ENCODE results near the gene RAD54L.
"Not testable (repeated sequence)": the region's sequence is repeated elsewhere in the genome, so short reads cannot be mapped to it uniquely, and the experiment has no call there.

RAD54L gene

DNA sequence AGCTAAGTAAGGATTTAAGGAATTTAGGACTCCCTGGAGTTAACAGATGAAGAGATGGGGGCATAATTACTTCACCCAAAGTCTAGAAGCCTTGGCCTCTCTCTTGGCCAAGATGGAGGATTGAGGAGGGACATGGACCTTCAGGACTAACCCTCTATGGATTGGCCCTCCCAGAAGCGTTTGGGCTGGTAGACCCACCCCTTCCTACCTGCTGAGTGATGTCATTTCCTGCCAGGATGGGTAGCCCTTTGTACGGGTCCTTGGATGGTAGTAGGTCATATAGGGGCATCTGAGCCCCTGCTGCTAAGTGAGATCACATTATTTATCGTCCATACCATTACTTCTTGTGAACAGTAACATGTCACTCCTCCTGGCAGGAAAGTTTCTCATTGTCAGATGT lies 26.8 kb upstream of the RAD54L start:
- H3K9ac ChIP-seq (ENCODE audit: low read depth, low read length), result no peak overlapping the region
- no peaks in the 10 kb centered on the region for H3K9me3 ChIP-seq (ENCODE audit: control insufficient read depth, insufficient read depth, low read length)
- no peaks in the 10 kb centered on the region for H3K36me3 ChIP-seq (ENCODE audit: insufficient read depth, low read length)
- peaks cover 26% of the 10 kb centered on the region for H3K4me1 ChIP-seq (ENCODE audit: insufficient read depth, low read length)

- Histone ChIP-seq H3K4me1 (ENCODE audit: insufficient read depth, low read length) (peaks cover 26% of the 10 kb centered on the region), H3K36me3 (ENCODE audit: insufficient read depth, low read length) (no peaks in the 10 kb centered on the region), H3K9me3 (ENCODE audit: control insufficient read depth, insufficient read depth, low read length) (no peaks in the 10 kb centered on the region), H3K9ac (ENCODE audit: low read depth, low read length) (no peak overlapping the region)
Measured at GRCh38 chr1:46221749-46222148, 25.8 kb upstream of the RAD54L start.

DNA sequence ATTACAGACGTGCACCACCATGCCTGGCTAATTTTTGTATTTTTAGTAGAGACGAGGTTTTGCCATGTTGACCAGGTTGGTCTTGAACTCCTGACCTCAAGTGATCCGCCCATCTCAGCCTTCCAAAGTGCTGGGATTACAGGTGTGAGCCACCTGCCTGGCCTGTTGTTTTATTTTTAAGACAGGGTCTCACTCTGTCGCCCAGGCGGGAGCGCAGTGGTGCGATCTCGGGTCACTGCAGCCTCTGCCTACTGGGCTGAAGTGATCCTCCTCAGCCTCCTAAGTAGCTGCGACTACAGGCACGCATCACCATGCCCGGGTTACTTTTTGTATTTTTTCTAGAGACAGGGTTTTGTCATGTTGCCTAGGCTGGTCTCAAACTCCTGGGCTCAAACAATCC lies 24.5 kb upstream of the RAD54L start:
- not testable (repeated sequence) for H3K36me3 ChIP-seq (ENCODE audit: insufficient read depth, low read length); H3K9ac ChIP-seq (ENCODE audit: low read depth, low read length); H3K9me3 ChIP-seq (ENCODE audit: control insufficient read depth, insufficient read depth, low read length)
- H3K4me1 ChIP-seq (ENCODE audit: insufficient read depth, low read length), result peaks cover 26% of the 10 kb centered on the region

- Histone ChIP-seq H3K4me1 (ENCODE audit: insufficient read depth, low read length) (peaks cover 26% of the 10 kb centered on the region), H3K9ac (ENCODE audit: low read depth, low read length) (no peak overlapping the region), H3K36me3 (ENCODE audit: insufficient read depth, low read length) (no peaks in the 10 kb centered on the region), H3K9me3 (ENCODE audit: control insufficient read depth, insufficient read depth, low read length) (no peaks in the 10 kb centered on the region)
Measured at GRCh38 chr1:46223472-46223943, 24.1 kb upstream of the RAD54L start.

DNA sequence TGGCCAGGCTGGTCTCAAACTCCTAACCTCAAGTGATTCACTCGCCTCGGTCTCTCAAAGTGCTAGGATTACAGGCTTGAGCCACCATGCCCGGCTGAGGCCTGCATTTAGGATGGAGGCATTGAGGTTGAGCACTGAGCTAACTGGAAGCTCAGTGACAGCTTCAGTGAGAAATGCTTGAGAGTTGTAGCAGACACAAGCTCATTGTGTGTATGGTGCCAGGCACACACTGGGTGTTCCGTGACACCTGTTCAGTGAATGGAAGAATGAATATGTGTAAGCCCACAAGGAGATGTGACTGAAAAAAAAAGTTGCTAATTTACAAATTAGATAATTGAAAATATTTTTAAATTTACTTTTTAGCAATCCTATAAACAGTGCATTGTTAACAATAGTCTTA lies 22.6 kb upstream of the RAD54L start:
- H3K9me3 ChIP-seq (ENCODE audit: control insufficient read depth, insufficient read depth, low read length), result no peaks in the 10 kb centered on the region
- no peak overlapping the region for H3K9ac ChIP-seq (ENCODE audit: low read depth, low read length)
- peaks cover 26% of the 10 kb centered on the region for H3K4me1 ChIP-seq (ENCODE audit: insufficient read depth, low read length)
- H3K36me3 ChIP-seq (ENCODE audit: insufficient read depth, low read length), result no peaks in the 10 kb centered on the region

GRCh38 chr1:46231231-46231630 lies 16.3 kb upstream of the RAD54L start:
- not testable (repeated sequence) for H3K4me1 ChIP-seq (ENCODE audit: insufficient read depth, low read length); H3K36me3 ChIP-seq (ENCODE audit: insufficient read depth, low read length); H3K9me3 ChIP-seq (ENCODE audit: control insufficient read depth, insufficient read depth, low read length); H3K9ac ChIP-seq (ENCODE audit: low read depth, low read length)

DNA sequence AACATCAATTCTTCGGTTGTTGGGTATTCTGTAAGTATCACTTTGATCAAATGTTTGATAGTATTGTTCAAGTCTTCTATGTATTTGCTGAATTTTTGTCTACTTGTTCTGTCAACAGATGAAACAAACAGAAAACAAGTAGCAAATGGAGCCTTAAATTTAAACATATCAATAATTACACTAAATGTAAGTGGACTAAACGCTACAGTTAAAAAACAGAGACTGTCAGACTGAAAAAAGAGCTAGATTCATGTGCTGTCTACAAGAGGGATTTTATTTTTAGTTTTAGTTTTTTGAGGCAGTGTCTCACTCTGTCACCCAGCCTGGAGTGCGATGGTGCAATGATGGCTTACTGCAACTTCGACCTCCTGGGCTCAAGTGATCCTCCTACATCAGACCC lies 10.7 kb upstream of the RAD54L start:
- no peaks in the 10 kb centered on the region for H3K4me1 ChIP-seq (ENCODE audit: insufficient read depth, low read length)
- no peak overlapping the region for H3K9ac ChIP-seq (ENCODE audit: low read depth, low read length)
- no peaks in the 10 kb centered on the region for H3K36me3 ChIP-seq (ENCODE audit: insufficient read depth, low read length)
- peaks cover 11% of the 10 kb centered on the region for H3K9me3 ChIP-seq (ENCODE audit: control insufficient read depth, insufficient read depth, low read length)

GRCh38 chr1:46238865-46239264 lies 8.7 kb upstream of the RAD54L start:
- H3K9me3 ChIP-seq (ENCODE audit: control insufficient read depth, insufficient read depth, low read length), result peaks cover 11% of the 10 kb centered on the region
- not testable (repeated sequence) for H3K9ac ChIP-seq (ENCODE audit: low read depth, low read length); H3K36me3 ChIP-seq (ENCODE audit: insufficient read depth, low read length); H3K4me1 ChIP-seq (ENCODE audit: insufficient read depth, low read length)

GRCh38 chr1:46241733-46242132 lies 5.8 kb upstream of the RAD54L start:
- H3K9ac ChIP-seq (ENCODE audit: low read depth, low read length); H3K36me3 ChIP-seq (ENCODE audit: insufficient read depth, low read length); H3K9me3 ChIP-seq (ENCODE audit: control insufficient read depth, insufficient read depth, low read length); H3K4me1 ChIP-seq (ENCODE audit: insufficient read depth, low read length): not testable (repeated sequence)

- Histone ChIP-seq H3K4me1 (ENCODE audit: insufficient read depth, low read length) (no peaks in the 10 kb centered on the region; the same call in 1 of the 2 replicates), H3K9ac (ENCODE audit: low read depth, low read length) (no peak overlapping the region), H3K9me3 (ENCODE audit: control insufficient read depth, insufficient read depth, low read length) (peaks cover 3% of the 10 kb centered on the region; the same call in 1 of the 2 replicates), H3K36me3 (ENCODE audit: insufficient read depth, low read length) (no peaks in the 10 kb centered on the region)
Measured at GRCh38 chr1:46242918-46243317, 4.6 kb upstream of the RAD54L start.

DNA sequence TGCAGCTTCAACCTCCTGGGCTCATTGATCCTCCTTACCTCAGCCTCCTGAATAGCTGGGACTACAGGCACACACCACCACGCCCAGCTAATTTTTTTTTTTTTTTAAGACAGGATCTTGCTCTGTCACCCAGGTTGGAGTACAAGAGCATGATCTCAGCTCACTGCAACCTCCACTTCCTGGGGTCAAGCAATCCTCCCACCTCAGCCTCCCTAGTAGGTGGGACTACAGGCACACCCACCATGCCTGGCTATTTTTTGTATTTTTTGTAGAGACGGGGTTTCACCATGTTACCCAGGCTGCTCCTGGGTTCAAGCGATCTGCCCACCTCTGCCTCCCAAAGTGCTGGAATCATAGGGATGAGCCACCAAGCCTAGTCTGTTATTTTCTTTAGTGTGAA lies 3.7 kb upstream of the RAD54L start:
- H3K36me3 ChIP-seq (ENCODE audit: insufficient read depth, low read length); H3K9ac ChIP-seq (ENCODE audit: low read depth, low read length); H3K4me1 ChIP-seq (ENCODE audit: insufficient read depth, low read length); H3K9me3 ChIP-seq (ENCODE audit: control insufficient read depth, insufficient read depth, low read length): not testable (repeated sequence)

- Histone ChIP-seq H3K9me3 (ENCODE audit: control insufficient read depth, insufficient read depth, low read length) (no peaks in the 10 kb centered on the region), H3K36me3 (ENCODE audit: insufficient read depth, low read length) (peaks cover 6% of the 10 kb centered on the region), H3K9ac (ENCODE audit: low read depth, low read length) (no peak overlapping the region), H3K4me1 (ENCODE audit: insufficient read depth, low read length) (peaks cover 7% of the 10 kb centered on the region)
Measured at GRCh38 chr1:46244656-46245371, 2.7 kb upstream of the RAD54L start.

DNA sequence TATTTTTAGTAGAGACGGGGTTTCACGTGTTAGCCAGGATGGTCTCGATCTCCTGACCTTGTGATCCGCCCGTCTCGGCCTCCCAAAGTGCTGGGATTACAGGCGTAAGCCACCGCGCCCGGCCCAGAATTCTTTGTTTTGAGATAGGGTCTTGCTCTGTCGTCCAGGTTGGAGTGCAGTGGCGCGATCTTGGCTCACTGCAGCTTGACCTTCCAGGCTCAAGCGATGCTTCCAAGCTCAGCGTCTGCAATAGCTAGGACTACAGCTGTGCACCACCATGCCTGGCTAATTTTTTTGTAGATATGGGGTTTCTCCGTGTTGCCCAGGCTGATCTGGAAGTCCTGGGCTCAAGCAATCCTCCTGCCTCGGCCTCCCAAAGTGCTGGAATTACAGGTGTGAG lies 1.4 kb upstream of the RAD54L start:
- not testable (repeated sequence) for H3K9ac ChIP-seq (ENCODE audit: low read depth, low read length); H3K4me1 ChIP-seq (ENCODE audit: insufficient read depth, low read length); H3K9me3 ChIP-seq (ENCODE audit: control insufficient read depth, insufficient read depth, low read length)
- H3K36me3 ChIP-seq (ENCODE audit: insufficient read depth, low read length), result peaks cover 15% of the 10 kb centered on the region

- peak overlapping the region; percentile 100 for H3K9ac ChIP-seq (ENCODE audit: low read depth, low read length)
- H3K9me3 ChIP-seq (ENCODE audit: control insufficient read depth, insufficient read depth, low read length), result no peaks in the 10 kb centered on the region
- H3K36me3 ChIP-seq (ENCODE audit: insufficient read depth, low read length), result peaks cover 17% of the 10 kb centered on the region
- H3K4me1 ChIP-seq (ENCODE audit: insufficient read depth, low read length), result peaks cover 7% of the 10 kb centered on the region
Measured at GRCh38 chr1:46246548-46247435, 771 bp upstream of the RAD54L start.
